Measurements from ENCODE around the gene PRKCSH.
"Not testable (repeated sequence)": the region's sequence is repeated elsewhere in the genome, so short reads cannot be mapped to it uniquely, and the experiment has no call there.

PRKCSH gene

DNA sequence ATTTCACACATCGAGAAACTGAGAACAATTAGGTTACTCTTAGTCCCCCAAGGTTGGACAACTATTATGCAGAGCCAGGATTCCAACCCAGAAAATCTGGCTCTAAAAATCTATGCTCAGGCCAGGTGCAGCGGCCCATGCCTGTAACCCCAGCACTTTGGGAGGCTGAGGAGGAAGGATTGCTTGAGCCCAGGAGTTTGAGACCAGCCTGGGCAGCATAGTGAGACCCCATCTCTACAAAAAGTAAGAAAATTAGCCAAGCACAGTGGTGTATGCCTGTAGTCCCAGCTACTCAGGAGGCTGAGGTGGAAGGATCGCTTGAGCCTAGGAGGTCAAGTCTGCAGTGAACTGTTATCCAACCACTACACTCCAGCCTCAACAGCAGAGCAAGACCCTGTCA lies 1.9 kb upstream of the PRKCSH start:
- not testable (repeated sequence) for H3K27ac ChIP-seq (ENCODE audit: low read depth, low read length); H3K4me3 ChIP-seq (ENCODE audit: low read depth in 1 of 5, low read length in 5 of 5); H3K9ac ChIP-seq (ENCODE audit: low read length in 5 of 5); H3K9me3 ChIP-seq (ENCODE audit: control insufficient read depth in 5 of 5, low read length in 5 of 5); H3K27me3 ChIP-seq (ENCODE audit: control insufficient read depth in 5 of 5, insufficient read depth in 4 of 5, low read length in 5 of 5)
- Histone ChIP-seq H3K36me3 (ENCODE audit: control insufficient read depth in 5 of 5, insufficient read depth in 5 of 5, low read length in 5 of 5) (peaks cover 0 to 16% (median 10%) of the 10 kb centered on the region in 5 donors), H3K4me1 (ENCODE audit: control insufficient read depth in 5 of 5, insufficient read depth in 5 of 5, low read length in 5 of 5) (peaks cover 8 to 20% (median 18%) of the 10 kb centered on the region in 5 donors)

DNA sequence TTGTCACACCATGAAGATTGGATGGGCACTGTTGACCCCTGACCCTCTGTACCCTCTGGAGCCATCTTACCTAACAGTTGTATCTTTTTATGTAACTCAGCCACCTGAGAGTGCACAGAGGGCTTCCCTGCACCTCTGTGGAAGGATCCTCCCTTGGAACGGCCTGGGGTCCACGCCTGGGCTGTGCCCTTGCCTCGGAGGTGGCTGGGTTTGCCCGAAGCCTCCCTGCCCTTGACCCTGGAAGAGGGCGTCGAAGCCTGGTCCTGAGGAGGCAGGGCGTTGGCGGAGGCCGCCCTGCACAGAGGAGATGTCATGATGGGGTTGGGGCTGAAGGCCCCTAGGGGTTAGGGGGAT lies 755 bp upstream of the PRKCSH start:
- peaks cover 0 to 23% (median 13%) of the 10 kb centered on the region in 5 donors for H3K36me3 ChIP-seq (ENCODE audit: control insufficient read depth in 5 of 5, insufficient read depth in 5 of 5, low read length in 5 of 5)
- H3K4me3 ChIP-seq (ENCODE audit: low read depth in 1 of 5, low read length in 5 of 5), result peak overlapping the region; percentile 27 to 99 (median 82)
- H3K9ac ChIP-seq (ENCODE audit: low read length in 5 of 5), result peak overlapping the region in 4 of 5 donors; percentile 21 to 89 (median 54)
- H3K4me1 ChIP-seq (ENCODE audit: control insufficient read depth in 5 of 5, insufficient read depth in 5 of 5, low read length in 5 of 5), result peaks cover 8 to 20% (median 18%) of the 10 kb centered on the region in 5 donors
- H3K27ac ChIP-seq (ENCODE audit: low read depth, low read length), result no peak overlapping the region
- no peaks in the 10 kb centered on the region for H3K27me3 ChIP-seq (ENCODE audit: control insufficient read depth in 5 of 5, insufficient read depth in 4 of 5, low read length in 5 of 5)
- no peaks in the 10 kb centered on the region for H3K9me3 ChIP-seq (ENCODE audit: control insufficient read depth in 5 of 5, low read length in 5 of 5)

DNA sequence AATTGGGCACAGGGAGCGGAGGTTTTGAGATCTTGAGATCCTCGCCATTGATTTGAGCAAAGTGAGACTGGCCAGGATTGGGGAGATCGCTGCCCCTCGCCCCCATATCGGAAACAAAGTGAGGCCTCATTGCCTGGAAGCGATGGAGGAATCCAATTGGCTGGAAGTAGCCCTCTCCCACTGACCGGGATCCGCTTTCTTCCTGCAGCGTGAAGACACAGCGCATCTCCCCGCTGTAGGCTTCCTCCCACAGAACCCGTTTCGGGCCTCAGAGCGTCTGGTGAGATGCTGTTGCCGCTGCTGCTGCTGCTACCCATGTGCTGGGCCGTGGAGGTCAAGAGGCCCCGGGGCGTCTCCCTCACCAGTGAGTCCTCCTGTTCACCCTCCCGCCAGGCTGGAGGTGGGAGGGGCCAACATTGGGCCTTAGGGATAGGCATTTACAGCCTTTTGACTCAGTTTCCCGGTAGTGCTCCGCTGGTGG lies 438 bp downstream of the PRKCSH start:
- H3K27me3 ChIP-seq (ENCODE audit: control insufficient read depth in 5 of 5, insufficient read depth in 4 of 5, low read length in 5 of 5), result no peaks in the 10 kb centered on the region
- peaks cover 0 to 31% (median 19%) of the 10 kb centered on the region in 5 donors for H3K36me3 ChIP-seq (ENCODE audit: control insufficient read depth in 5 of 5, insufficient read depth in 5 of 5, low read length in 5 of 5)
- no peaks in the 10 kb centered on the region for H3K9me3 ChIP-seq (ENCODE audit: control insufficient read depth in 5 of 5, low read length in 5 of 5)
- peak overlapping the region; percentile 66 to 90 (median 87) for H3K9ac ChIP-seq (ENCODE audit: low read length in 5 of 5)
- peak overlapping the region; percentile 70 for H3K27ac ChIP-seq (ENCODE audit: low read depth, low read length)
- peak overlapping the region; percentile 80 to 99 (median 96) for H3K4me3 ChIP-seq (ENCODE audit: low read depth in 1 of 5, low read length in 5 of 5)
- peaks cover 8 to 20% (median 18%) of the 10 kb centered on the region in 5 donors for H3K4me1 ChIP-seq (ENCODE audit: control insufficient read depth in 5 of 5, insufficient read depth in 5 of 5, low read length in 5 of 5)

DNA sequence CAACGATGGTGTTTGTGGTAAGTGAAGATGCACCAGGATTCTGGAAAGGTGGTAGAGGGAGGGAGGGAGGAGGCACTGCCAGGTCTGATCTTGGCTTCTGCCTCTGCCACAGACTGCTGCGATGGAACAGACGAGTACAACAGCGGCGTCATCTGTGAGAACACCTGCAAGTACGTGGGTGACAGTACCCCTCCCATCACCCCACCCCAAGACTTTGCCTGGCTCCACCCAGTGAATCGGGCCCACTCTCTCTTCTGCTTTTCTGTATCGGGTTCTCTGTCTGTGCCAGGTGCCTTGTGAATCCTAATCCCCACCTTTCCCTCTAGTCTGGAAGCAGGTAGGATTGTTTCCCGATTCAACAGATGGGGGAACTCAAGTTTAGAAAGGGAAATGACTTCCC lies 2.5 kb downstream of the PRKCSH start:
- H3K9ac ChIP-seq (ENCODE audit: low read length in 5 of 5), result no peak overlapping the region
- no peaks in the 10 kb centered on the region for H3K27me3 ChIP-seq (ENCODE audit: control insufficient read depth in 5 of 5, insufficient read depth in 4 of 5, low read length in 5 of 5)
- H3K36me3 ChIP-seq (ENCODE audit: control insufficient read depth in 5 of 5, insufficient read depth in 5 of 5, low read length in 5 of 5), result peaks cover 0 to 49% (median 39%) of the 10 kb centered on the region in 5 donors
- no peaks in the 10 kb centered on the region for H3K9me3 ChIP-seq (ENCODE audit: control insufficient read depth in 5 of 5, low read length in 5 of 5)
- no peak overlapping the region for H3K4me3 ChIP-seq (ENCODE audit: low read depth in 1 of 5, low read length in 5 of 5)
- H3K4me1 ChIP-seq (ENCODE audit: control insufficient read depth in 5 of 5, insufficient read depth in 5 of 5, low read length in 5 of 5), result peaks cover 8 to 20% (median 18%) of the 10 kb centered on the region in 5 donors
- no peak overlapping the region for H3K27ac ChIP-seq (ENCODE audit: low read depth, low read length)

DNA sequence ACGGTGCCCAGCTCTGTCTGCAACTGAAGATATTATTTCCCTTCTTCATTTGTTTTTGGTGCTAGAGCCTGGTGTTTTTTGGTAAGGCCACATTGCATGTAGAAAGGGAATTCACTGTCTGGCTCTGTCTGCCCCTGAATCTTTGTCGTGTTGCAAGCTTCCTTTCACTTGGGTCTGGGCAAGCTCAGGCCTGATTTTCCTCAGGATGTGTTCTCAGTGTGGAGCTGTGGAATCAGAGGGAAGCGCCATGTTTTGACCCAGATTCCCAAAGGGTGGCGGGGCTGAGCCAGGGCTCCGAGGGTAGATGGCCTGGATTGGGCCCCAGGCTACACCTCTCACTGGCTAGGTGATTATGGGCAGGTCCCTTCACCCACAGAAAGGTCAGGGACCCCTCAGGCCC lies 8.6 kb downstream of the PRKCSH start:
- H3K9me3 ChIP-seq (ENCODE audit: control insufficient read depth in 5 of 5, low read length in 5 of 5), result no peaks in the 10 kb centered on the region
- H3K4me1 ChIP-seq (ENCODE audit: control insufficient read depth in 5 of 5, insufficient read depth in 5 of 5, low read length in 5 of 5), result no peaks in the 10 kb centered on the region
- H3K4me3 ChIP-seq (ENCODE audit: low read depth in 1 of 5, low read length in 5 of 5), result no peak overlapping the region
- no peak overlapping the region for H3K27ac ChIP-seq (ENCODE audit: low read depth, low read length)
- H3K9ac ChIP-seq (ENCODE audit: low read length in 5 of 5), result peak overlapping the region in 1 of 5 donors; percentile 14
- peaks cover 0 to 79% (median 75%) of the 10 kb centered on the region in 5 donors for H3K36me3 ChIP-seq (ENCODE audit: control insufficient read depth in 5 of 5, insufficient read depth in 5 of 5, low read length in 5 of 5)
- no peaks in the 10 kb centered on the region for H3K27me3 ChIP-seq (ENCODE audit: control insufficient read depth in 5 of 5, insufficient read depth in 4 of 5, low read length in 5 of 5)

DNA sequence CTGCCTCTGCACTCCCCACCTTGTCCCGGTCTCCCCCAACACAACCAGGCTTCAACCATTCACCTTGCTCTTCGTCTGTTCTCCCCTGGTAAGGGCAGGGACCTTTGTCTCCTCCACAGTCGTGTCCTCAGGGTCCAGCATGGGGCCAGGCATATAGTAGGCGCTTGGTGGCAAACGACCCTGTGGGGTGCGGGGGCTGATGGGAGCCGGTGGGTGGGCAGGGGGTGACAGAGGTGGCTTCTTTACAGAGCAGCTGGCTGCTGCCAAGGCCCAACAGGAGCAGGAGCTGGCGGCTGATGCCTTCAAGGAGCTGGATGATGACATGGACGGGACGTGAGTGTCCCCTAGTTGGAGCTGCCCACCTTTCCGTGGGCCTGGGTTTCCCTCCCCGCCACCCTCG lies 9.7 kb downstream of the PRKCSH start:
- Histone ChIP-seq H3K27me3 (ENCODE audit: control insufficient read depth in 5 of 5, insufficient read depth in 4 of 5, low read length in 5 of 5) (no peaks in the 10 kb centered on the region), H3K36me3 (ENCODE audit: control insufficient read depth in 5 of 5, insufficient read depth in 5 of 5, low read length in 5 of 5) (peaks cover 0 to 83% (median 79%) of the 10 kb centered on the region in 5 donors), H3K4me3 (ENCODE audit: low read depth in 1 of 5, low read length in 5 of 5) (no peak overlapping the region), H3K27ac (ENCODE audit: low read depth, low read length) (no peak overlapping the region), H3K9me3 (ENCODE audit: control insufficient read depth in 5 of 5, low read length in 5 of 5) (no peaks in the 10 kb centered on the region), H3K9ac (ENCODE audit: low read length in 5 of 5) (no peak overlapping the region), H3K4me1 (ENCODE audit: control insufficient read depth in 5 of 5, insufficient read depth in 5 of 5, low read length in 5 of 5) (no peaks in the 10 kb centered on the region)

DNA sequence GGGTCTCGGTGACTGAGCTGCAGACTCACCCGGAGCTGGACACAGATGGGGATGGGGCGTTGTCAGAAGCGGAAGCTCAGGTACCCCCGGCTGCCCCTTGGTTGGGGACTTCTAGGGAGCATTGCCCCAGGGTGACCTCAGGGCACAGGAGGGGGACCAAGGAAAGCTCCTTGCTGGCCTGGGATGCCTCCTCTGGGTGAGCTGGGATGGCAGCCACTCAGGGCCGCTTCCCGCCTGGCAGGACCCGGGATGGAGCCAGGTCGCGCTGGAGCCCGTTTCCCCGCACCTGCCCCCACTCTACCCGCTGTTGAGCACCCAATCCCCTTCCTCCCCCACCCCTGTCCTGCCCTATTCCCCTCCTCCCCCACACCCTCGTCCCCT lies 10.8 kb downstream of the PRKCSH start:
- no peaks in the 10 kb centered on the region for H3K4me1 ChIP-seq (ENCODE audit: control insufficient read depth in 5 of 5, insufficient read depth in 5 of 5, low read length in 5 of 5)
- peaks cover 0 to 81% (median 77%) of the 10 kb centered on the region in 5 donors for H3K36me3 ChIP-seq (ENCODE audit: control insufficient read depth in 5 of 5, insufficient read depth in 5 of 5, low read length in 5 of 5)
- H3K9ac ChIP-seq (ENCODE audit: low read length in 5 of 5), result no peak overlapping the region
- no peaks in the 10 kb centered on the region for H3K27me3 ChIP-seq (ENCODE audit: control insufficient read depth in 5 of 5, insufficient read depth in 4 of 5, low read length in 5 of 5)
- no peaks in the 10 kb centered on the region for H3K9me3 ChIP-seq (ENCODE audit: control insufficient read depth in 5 of 5, low read length in 5 of 5)
- no peak overlapping the region for H3K4me3 ChIP-seq (ENCODE audit: low read depth in 1 of 5, low read length in 5 of 5)
- H3K27ac ChIP-seq (ENCODE audit: low read depth, low read length), result no peak overlapping the region

DNA sequence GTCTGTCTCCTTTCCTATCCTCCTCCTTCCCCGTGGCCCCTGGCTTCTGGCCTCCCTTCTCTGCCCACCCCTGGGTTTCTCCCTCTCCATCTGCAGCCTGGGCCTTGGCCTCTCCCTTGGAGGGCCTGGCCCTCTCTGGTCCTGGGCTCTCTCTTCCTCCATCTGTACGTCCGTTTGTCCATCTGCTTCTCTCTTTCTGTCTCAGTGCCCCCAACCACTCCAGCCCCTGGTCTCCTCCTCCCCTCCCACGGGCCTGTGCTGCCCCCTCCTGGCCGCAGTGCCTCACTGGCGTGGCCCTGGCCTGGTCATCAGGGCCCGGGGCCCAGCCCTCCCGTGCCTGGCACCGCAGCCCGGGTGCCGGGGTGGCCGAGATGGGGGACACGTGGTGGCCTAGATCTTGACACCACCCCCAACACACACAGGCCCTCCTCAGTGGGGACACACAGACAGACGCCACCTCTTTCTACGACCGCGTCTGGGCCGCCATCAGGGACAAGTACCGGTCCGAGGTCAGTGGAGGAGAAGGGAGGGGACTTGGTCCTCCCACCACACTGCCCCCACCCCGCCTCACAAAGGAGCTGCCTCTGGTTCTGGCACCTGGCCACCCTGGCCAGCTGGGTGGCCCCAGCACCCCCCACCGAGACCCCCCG lies 11.3 kb downstream of the PRKCSH start:
- H3K27ac ChIP-seq (ENCODE audit: low read depth, low read length), result no peak overlapping the region
- peaks cover 0 to 75% (median 72%) of the 10 kb centered on the region in 5 donors for H3K36me3 ChIP-seq (ENCODE audit: control insufficient read depth in 5 of 5, insufficient read depth in 5 of 5, low read length in 5 of 5)
- no peaks in the 10 kb centered on the region for H3K4me1 ChIP-seq (ENCODE audit: control insufficient read depth in 5 of 5, insufficient read depth in 5 of 5, low read length in 5 of 5)
- no peaks in the 10 kb centered on the region for H3K27me3 ChIP-seq (ENCODE audit: control insufficient read depth in 5 of 5, insufficient read depth in 4 of 5, low read length in 5 of 5)
- no peak overlapping the region for H3K9ac ChIP-seq (ENCODE audit: low read length in 5 of 5)
- no peak overlapping the region for H3K4me3 ChIP-seq (ENCODE audit: low read depth in 1 of 5, low read length in 5 of 5)
- H3K9me3 ChIP-seq (ENCODE audit: control insufficient read depth in 5 of 5, low read length in 5 of 5), result no peaks in the 10 kb centered on the region

DNA sequence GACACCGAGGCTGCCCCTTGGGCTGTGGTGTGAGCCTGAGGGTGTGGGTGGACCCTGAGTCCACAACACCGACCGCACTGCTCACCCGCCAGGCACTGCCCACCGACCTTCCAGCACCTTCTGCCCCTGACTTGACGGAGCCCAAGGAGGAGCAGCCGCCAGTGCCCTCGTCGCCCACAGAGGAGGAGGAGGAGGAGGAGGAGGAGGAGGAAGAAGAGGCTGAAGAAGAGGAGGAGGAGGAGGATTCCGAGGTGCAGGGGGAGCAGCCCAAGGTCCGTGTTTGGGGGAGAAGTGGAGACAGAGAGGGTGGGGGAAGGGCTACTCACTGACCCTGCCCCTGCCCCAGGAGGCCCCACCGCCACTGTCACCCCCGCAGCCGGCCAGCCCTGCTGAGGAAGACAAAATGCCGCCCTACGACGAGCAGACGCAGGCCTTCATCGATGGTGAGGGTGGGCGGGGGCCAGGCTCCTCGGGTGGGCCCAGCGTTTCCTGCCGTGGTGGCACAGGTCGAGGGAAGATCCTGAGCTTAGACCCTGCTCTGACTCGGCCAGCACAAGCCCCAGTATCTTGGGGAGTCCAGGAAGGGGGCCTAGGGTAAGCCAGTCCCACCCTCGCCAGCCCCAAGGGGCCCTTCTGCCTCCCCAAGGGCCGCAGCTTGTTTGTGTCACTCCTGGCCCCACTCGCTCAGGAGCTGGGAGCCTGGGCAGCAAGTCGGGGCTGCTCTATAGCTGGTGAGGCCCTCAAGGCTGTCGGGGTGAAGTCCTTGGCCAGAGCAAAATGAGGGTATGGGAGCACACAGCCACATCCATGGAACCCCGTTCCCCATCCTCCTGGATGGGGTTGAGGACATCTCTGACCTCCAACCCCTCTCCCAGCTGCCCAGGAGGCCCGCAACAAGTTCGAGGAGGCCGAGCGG lies 12.2 kb downstream of the PRKCSH start:
- Histone ChIP-seq H3K4me3 (ENCODE audit: low read depth in 1 of 5, low read length in 5 of 5) (no peak overlapping the region), H3K9me3 (ENCODE audit: control insufficient read depth in 5 of 5, low read length in 5 of 5) (no peaks in the 10 kb centered on the region), H3K27me3 (ENCODE audit: control insufficient read depth in 5 of 5, insufficient read depth in 4 of 5, low read length in 5 of 5) (no peaks in the 10 kb centered on the region), H3K4me1 (ENCODE audit: control insufficient read depth in 5 of 5, insufficient read depth in 5 of 5, low read length in 5 of 5) (no peaks in the 10 kb centered on the region), H3K36me3 (ENCODE audit: control insufficient read depth in 5 of 5, insufficient read depth in 5 of 5, low read length in 5 of 5) (peaks cover 0 to 67% (median 64%) of the 10 kb centered on the region in 5 donors), H3K27ac (ENCODE audit: low read depth, low read length) (no peak overlapping the region), H3K9ac (ENCODE audit: low read length in 5 of 5) (no peak overlapping the region)

DNA sequence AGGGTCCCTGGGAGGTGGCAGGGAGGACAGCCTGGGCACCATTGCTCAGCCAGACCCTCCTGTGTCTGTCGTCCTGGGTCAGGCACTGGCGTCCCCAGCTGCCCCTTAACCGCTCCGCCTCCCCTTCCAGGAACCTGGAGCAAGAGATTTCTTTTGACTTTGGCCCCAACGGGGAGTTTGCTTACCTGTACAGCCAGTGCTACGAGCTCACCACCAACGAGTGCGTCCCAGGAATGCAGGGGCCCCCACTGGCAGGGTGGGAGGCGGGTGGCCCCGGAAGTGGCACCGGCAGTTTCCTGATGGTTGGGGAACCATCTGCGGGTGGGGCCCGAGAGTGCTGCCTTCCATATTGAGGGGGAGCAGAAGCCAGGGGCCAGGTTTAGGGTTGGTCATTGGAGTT lies 13.0 kb downstream of the PRKCSH start:
- Histone ChIP-seq H3K4me1 (ENCODE audit: control insufficient read depth in 5 of 5, insufficient read depth in 5 of 5, low read length in 5 of 5) (no peaks in the 10 kb centered on the region), H3K9ac (ENCODE audit: low read length in 5 of 5) (no peak overlapping the region), H3K9me3 (ENCODE audit: control insufficient read depth in 5 of 5, low read length in 5 of 5) (no peaks in the 10 kb centered on the region), H3K27me3 (ENCODE audit: control insufficient read depth in 5 of 5, insufficient read depth in 4 of 5, low read length in 5 of 5) (peaks cover 0 to 4% (median 2%) of the 10 kb centered on the region in 5 donors), H3K4me3 (ENCODE audit: low read depth in 1 of 5, low read length in 5 of 5) (no peak overlapping the region), H3K36me3 (ENCODE audit: control insufficient read depth in 5 of 5, insufficient read depth in 5 of 5, low read length in 5 of 5) (peaks cover 0 to 66% (median 62%) of the 10 kb centered on the region in 5 donors), H3K27ac (ENCODE audit: low read depth, low read length) (no peak overlapping the region)
